ENCODE data around the gene GPT2. TPM values are rescaled to one million over a fixed set of nuclear protein-coding genes. Genes with fewer than 3 reads are reported as not detected.

The GPT2 gene
- total RNA-seq (16.1 and 17.9 TPM in 2 replicates), polyA plus RNA-seq (10.8 and 13.1 TPM in 2 replicates), polyA minus RNA-seq (14.4 and 17.9 TPM in 2 replicates), Bru-seq, nascent RNA (percentile 46 among the genes with signal in this experiment), BruChase-seq, experiment 1, labeled RNA remaining after a 6-hour chase (percentile 57 among the genes with signal in this experiment), BruChase-seq, experiment 2, labeled RNA remaining after a 2-hour chase (percentile 52 among the genes with signal in this experiment)
- polyA plus RNA-seq (2011; cell fraction: cytosol; rRNA removed), result 11.8 and 14.4 TPM in 2 replicates
- 12.3 and 18.4 TPM in 2 replicates for polyA plus RNA-seq (2011; cell fraction: nucleus; rRNA removed)
- polyA plus RNA-seq (2012), result 14.7 and 20.8 TPM in 2 replicates
- polyA minus RNA-seq (2011; cell fraction: cytosol; rRNA and poly(A)+ RNA removed), result 16.6 TPM
- polyA minus RNA-seq (2011; cell fraction: nucleus; rRNA and poly(A)+ RNA removed), result 7.0 and 8.6 TPM in 2 replicates
- long read RNA-seq, transcript GPT2-201 (12 exons, 3,984 nt), result major isoform, 45 of 59 reads
- long read RNA-seq, partial matches to known transcripts, result 7 of 59 reads
- long read RNA-seq, other reads (novel, unspliced or antisense), result 6 of 59 reads

- peak within 1 kb of the TSS; percentile 28 for H3K9ac ChIP-seq (replicated peaks; ENCODE audit: extremely low read depth, insufficient read depth, low read length)
- H3K27ac ChIP-seq (ENCODE audit: insufficient read depth, low read depth, low read length), result no peak within 1 kb of the TSS
- peak within 1 kb of the TSS; percentile 91 for H3K4me2 ChIP-seq (ENCODE audit: insufficient read depth, low read length)
- intact Hi-C loops (cut with micrococcal nuclease) (loop anchor here (1.0 to 2.0 kb wide), 4 partner anchors 24 to 195 kb away; partner anchors contain the start of genes ORC6 and VPS35), dilution Hi-C loops (cut with MboI; ENCODE audit: extremely low pct_ligation_motif_present, low sequenced_read_pairs) (no loop called here)
- H3K9me1 ChIP-seq (replicated peaks; ENCODE audit: control insufficient read depth, extremely low read depth, insufficient read depth, low read length), result no peaks in the 10 kb centered on the region
- H3K4me3 ChIP-seq (replicated peaks in 1 of 3; ENCODE audit: insufficient read depth in 1 of 3, low read depth in 1 of 3, low read length in 3 of 3), result peak within 1 kb of the TSS; percentile 18 to 72 (median 62)
- H4K20me1 ChIP-seq (replicated peaks; ENCODE audit: control insufficient read depth, extremely low read depth, insufficient read depth, low read length), result no peaks in the 10 kb centered on the region
- H2AFZ ChIP-seq (ENCODE audit: low read depth, low read length), result peak within 1 kb of the TSS; percentile 94
- CTCF ChIA-PET, result interaction anchor here (0.6 to 4.4 kb wide), 11 partner anchors 13 to 1281 kb away, joined by 3 to 36 read pairs (median 3); no protein-coding TSS in a partner anchor
- peak; percentile 97 for DNase-seq (ENCODE audit: low read depth, low spot score)
- POLR2A ChIA-PET, result interaction anchor here (0.8 kb wide), 1 partner anchor 23 kb away, joined by 3 read pairs; no protein-coding TSS in a partner anchor
- peak; percentile 94 for FAIRE-seq
- H3K79me2 ChIP-seq (ENCODE audit: control insufficient read depth, insufficient read depth, low read length), result no peaks in the 10 kb centered on the region
- H3K9me3 ChIP-seq (replicated peaks; ENCODE audit: control insufficient read depth, insufficient read depth, low read length), result no peaks in the 10 kb centered on the region
- H3K4me1 ChIP-seq (ENCODE audit: control insufficient read depth, extremely low read depth, insufficient read depth, low read length), result peaks cover 3% of the 10 kb centered on the region
- TF ChIP-seq JUN (IDR thresholded peaks at IDR 0.05; ENCODE audit: borderline replicate concordance, insufficient read depth, insufficient read length, low read depth) (no peak), POLR2A (IDR thresholded peaks at IDR 0.05; ENCODE audit: low read depth, low read length) (peak; percentile 38)
- H3K27me3 ChIP-seq (ENCODE audit: control insufficient read depth in 2 of 2, insufficient read depth in 2 of 2, low read length in 2 of 2), result peaks cover 6 to 15% of the 10 kb centered on the region in 2 experiments
- no peaks in the 10 kb centered on the region for H3K36me3 ChIP-seq (ENCODE audit: control insufficient read depth in 2 of 2, extremely low read depth in 1 of 2, insufficient read depth in 2 of 2, low read length in 2 of 2)
- TSS peak; percentile 78 for BruUV-seq (replicated peaks)
Measured at GRCh38 chr16:46883690-46884512, at the start of gene GPT2. Gene GPT2 (plus strand): TSS chr16:46884362. CDS start chr16:46884716, 354 bp downstream.

Data from endothelial cell of umbilical vein (primary cell).